Right renal cortex interstitium (tissue), 3 donors: ENCODE results near the gene CACNA1D. TPM values are rescaled to one million over a fixed set of nuclear protein-coding genes. Genes with fewer than 3 reads are reported as not detected.

Experiments
- DNase-seq, 3 donors: peaks; one replicate each; pipeline ENCODE4 v3.0.0-alpha.2; 2013; ENCODE audit warnings: low read depth in 3 of 3, low spot score in 2 of 3
- polyA plus RNA-seq, 3 donors: library from polyadenylated mRNA; unstranded; fragments of 120-200 nt; gene quantifications; one replicate each; pipeline ENCODE4 v1.2.1, GENCODE V29; 2013; ENCODE audit not compliant: insufficient read length in 3 of 3

Gene CACNA1D
- polyA plus RNA-seq, 3 donors, result 7.7 to 14.7 (median 9.1) TPM

DNA sequence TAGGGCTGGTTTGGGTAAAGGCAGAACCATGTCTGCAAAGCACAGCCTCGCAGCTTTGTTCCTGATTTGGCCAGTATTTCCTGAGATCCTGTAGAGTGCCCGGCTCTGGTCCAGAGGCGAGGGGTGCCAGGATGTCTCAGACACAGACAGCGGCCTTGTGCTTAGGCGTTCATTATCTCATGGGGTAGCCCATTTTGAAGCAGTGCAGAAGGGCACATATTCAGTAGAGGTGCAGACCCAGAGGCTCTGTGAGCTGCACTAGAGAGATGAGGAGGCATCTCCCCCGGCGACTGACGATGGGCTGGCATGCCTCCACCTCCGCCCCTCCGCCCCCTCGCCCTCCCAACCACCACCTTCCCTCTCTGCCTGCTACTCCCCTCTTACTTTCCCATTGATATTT lies 181.5 kb downstream of the CACNA1D start:
- no peak for DNase-seq

DNA sequence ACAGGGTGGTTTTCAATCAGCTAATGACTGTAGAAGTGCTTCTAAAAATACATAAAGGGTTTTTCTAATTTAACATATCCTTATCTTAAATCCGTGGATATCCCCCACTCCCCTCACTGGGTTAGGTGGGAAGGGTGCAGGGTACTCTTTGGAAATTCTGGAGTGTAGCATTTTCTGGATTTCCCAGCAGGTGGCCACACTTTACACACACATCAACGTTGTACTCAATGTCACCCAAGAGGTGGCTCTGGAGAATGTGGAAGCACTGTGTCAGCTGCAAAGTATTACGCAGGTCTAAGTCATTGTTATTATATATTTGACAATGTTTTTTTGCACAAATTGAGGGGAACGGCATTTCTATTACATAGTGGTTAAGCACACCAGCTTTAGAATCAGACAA lies 183.0 kb downstream of the CACNA1D start:
- no peak for DNase-seq

DNA sequence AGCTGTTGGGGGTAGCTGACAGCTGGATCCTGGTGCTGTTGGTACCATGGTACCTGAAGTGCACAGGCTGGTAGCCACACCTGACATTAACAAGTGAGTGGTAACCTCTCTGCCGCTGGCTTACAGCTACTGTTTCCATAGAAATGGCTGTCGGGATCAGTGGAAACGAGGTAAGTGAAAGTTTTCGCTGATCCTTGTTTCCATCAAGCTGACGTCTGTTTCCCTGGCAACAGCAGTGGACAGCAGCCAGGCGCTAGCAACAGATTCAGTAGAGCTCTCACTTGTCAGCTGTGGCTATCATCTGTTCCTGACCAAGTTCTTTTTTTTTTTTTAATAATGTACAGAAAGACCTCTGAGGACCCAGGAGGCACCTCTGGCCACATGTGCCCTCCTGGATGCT lies 185.6 kb downstream of the CACNA1D start:
- DNase-seq, result peak in 2 of 3 donors; percentile 51 to 54

DNA sequence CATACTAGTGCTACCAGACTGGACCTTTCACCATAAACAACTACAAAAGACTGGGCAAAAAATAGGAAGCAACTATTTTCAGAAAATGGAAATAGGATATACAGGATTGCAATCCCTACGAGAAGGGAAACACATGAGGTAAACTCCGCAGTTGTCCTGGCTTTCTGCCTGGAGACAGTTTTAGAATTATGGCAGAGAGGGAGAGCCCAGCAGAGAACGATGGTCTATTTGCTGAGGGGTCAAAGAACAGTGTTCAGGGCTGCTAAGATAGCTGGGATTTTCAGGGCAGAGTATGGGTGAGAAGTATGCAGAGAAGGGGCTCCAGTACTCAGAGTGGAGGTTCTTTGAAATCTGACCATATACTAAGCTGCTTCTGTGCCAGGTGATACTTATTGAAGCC lies 188.4 kb downstream of the CACNA1D start:
- DNase-seq, result no peak

DNA sequence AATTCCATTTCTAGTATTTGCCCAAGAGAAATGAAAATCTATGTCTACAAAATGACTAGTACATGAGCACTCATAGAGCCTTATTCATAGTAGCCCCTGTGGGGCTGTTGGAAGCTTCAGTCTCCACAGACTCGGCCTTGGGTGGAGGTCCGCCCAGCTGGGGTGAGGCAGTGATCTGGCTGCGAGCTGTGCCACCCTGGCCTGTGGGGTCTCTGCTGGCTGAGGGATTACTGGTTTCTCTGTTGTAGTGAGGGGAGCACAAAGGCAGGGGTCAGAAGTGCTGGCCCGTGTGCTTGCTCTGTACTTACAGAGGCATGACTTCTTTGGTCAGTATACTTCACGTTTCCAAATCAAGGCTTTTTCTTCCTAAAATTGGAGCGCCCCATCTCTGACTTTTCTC lies 193.7 kb downstream of the CACNA1D start:
- no peak for DNase-seq

DNA sequence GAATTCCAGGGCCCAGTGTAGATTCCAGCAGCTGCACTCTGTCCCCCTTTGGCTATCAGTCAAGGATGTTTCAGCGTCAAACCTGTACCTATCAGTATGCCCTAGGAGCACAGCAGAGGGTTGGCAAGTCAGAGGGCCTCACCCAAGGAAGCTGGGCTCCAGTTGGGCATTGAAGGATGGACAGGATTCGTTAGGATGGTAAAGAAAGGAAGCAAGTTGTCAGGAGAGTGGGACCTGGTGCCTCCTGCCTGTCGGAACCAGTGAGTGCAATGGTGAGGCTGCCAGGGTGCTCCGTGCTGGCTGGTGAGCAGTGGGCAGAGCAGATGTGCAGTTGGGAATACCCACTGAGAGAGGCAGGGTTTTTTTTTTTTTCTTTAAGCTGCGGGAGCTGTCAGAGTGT lies 194.6 kb downstream of the CACNA1D start:
- no peak for DNase-seq

DNA sequence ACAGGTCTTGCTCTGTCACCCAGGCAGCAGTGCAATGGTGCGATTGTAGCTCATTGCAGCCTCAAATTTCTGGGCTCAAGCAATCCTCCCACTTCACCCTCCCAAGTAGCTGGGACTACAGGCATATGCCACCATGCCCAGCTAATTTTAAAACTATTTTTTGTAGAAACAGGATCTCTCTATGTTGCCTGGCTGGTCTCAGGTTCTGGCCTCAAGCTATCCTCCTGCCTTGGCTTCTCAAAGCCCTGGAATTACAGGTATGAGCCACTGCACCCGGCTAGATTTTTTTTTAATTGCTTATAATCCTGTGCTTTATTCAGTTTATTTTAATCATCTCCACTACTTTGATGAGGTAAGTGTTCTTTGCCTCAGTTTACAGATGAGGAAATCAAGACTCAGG lies 195.3 kb downstream of the CACNA1D start:
- no peak for DNase-seq

DNA sequence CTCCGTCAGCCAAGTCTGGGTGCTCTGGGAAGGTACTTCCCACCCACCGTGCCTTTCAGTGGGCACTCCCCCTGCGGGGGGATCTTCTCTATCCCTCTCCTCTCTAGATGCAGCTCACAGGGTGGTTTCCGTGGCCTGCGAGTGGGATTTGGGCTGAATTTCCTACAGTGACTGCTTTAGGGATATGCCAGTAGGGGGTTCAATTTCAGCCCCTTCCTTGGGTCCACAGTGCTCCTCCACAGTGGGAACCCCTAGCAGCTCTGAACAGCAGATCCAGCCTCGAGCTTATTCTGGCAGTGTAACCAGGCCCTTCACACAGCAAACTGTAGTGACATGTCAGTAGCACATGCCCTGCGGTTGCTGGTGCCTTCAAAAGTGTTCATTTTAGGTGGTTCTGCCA lies 196.1 kb downstream of the CACNA1D start:
- DNase-seq, result no peak

DNA sequence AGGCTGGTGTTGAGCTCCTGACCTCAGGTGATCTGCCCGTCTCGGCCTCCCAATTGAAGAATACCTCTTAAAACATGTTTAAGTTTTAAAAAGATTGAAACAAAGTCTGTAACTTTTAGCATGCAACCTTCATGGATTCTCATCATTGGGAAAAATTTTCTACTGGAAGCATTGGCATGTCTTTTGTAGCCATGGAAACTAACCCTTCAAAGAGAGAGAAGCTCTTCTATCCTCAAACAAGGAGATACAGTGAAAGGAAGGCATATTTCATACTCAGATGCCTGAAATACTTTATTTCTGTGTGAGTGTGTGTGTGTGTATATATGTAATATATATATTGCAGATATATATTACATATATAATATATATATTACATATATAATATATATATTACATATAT lies 196.9 kb downstream of the CACNA1D start:
- DNase-seq, result no peak

DNA sequence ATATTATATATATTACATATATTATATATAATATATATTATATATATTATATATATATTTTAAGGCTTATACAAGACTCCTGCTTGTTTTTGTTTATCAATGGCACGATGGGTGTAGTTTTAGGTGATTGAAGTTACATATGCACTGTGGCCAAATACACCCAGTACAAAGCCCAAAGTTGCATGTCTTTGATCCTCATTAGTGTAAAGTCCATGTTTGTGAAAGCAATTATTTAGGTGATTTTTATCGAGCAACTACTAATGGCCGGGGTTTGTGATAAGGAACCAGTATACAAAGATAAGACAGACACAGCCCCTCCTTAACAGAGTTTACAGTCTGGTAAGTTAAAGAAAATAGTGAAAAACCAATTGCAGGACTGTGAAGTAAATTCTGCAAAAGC lies 197.5 kb downstream of the CACNA1D start:
- DNase-seq, result no peak

DNA sequence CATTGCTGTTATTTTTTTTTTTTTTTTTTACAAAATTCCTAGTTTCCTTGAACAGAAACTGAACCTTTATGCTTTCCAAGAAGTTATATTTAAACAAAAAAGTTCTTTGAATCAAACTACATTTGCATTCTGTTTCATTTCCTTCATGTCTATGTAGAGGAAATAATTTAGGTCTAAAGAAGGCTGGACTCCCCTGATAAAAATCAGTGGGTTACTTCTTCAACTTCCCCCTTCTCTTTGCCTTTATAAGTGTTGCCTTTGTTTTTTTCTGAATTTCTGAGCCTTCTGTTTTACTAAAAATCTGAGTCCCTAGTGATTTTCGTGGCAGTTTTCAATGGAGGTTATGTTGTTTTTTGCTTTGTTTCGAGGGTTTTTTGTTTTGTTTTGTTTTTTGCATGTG lies 199.0 kb downstream of the CACNA1D start:
- no peak for DNase-seq

DNA sequence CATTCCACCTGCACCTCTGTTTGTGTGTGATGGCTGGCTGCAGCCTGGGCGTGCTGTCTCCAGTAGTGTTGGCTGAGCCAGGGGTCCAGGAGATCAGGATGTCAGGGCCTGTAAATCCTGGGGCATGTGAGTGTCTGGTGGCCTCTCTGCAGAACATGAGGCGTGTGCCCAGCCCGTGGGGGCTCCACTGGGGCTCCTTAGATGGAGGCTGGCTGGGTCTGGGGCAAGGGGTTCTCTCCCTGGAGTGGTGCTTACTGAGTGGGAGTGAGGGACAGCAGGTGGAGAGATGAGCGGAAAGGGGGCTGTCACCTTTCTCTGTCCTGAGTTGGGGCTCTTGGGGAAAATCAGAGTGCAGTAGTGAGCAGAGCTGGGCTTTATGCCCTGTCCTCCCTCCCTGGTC lies 199.6 kb downstream of the CACNA1D start:
- DNase-seq, result no peak

DNA sequence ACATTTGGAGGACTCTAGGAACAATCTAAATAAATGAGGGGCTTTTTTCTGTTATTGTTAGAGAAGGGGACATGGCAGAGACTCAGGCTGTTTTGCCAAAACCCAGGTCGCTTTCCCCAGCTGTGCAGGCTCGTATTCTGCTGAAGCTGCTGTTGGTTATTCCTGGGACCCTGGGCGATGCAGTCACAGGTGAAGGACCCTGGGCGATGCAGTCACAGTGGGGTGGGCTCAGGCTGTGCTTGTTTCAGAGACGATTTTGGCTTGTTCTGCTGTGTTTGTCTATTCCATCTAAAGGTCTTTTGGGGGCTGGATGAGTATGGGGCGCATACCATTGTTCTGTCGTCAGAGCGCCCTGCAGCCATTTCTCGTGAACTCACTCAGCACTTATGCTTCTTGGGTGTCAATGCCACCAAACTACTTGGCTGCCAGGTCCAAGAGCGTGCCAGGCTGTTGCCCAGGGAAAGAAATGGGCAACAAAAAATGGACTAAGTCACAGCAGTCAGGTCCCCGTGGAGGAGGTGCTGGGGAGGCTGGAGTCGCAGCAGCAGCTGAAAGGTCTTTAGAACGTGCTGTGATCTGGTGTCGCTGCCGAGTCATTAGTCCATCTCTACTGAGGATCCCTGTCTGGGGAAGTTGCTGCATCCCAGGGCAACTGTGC lies 200.4 kb downstream of the CACNA1D start:
- no peak for DNase-seq

DNA sequence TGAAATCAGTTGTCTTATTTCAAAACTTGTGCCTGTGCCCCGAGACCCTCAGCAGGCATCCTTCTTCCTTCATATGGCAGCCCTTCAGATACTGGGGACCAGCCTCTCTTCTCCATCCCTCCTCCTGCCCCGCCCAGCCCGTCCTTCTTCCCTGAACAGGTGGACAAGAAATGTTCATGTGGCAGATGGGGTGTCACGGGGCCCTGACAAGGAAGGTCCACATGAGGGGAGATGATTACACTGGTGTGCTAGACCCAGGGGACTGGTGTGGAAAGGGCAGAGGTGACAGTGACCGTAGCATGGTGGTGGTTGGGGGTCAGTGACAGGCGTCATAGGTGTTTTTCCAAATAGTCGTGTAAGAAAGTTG lies 200.9 kb downstream of the CACNA1D start:
- no peak for DNase-seq

DNA sequence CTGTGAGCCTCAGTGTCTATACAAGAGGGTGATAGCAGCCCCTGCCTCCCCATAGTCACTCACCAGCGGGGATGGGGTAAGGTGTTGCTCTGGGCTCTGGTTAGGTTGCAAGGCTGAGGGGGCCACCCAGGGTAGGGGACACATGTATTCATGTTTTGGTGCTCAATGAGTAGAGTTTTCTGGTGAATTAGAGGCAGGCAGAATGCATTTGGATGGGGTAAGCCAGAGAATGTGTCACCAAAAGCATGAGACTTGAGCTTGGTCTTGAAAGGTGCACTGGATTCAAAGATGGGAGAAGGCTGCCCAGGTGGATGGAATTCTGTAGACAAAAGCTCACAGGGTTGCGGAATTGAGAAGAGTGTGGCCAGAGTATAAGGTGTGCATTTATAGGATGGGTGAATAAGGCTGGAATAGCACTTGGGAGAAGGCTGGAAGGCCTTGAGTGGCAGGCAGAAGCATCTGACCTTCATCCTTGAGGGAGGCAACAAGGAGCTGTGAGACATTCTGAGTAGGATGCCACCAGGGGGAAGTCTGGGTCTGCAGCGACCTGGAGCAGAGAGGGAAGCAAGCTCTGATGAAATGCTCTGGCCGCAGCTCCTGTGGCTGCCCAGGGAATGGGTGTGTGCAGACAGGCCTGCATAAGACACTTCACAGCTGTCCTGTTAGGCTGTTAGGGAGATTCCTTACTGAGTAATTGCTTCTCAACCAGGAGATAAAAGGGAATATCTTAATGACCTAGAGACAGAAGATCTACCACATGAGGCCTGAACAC lies 202.2 kb downstream of the CACNA1D start:
- DNase-seq, result no peak

DNA sequence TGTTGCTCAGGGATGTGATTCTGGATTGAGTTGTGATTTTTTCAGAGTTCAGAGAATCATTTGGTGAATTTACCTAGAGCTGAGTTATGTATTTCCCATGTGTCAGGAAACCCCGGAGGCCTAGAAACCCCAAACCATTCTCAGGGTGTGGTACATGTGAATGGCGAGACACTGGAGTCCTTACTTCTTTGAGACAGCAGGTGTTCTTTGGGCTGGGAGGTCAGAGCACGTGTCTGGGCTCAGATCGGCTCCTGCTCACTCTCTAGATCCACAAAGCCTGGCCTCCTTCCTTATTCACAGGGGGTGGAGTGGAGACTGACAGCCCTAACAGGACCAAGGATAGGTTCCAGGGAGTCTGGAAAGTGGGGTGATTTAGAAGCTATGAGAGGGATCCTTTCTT lies 206.0 kb downstream of the CACNA1D start:
- no peak for DNase-seq

DNA sequence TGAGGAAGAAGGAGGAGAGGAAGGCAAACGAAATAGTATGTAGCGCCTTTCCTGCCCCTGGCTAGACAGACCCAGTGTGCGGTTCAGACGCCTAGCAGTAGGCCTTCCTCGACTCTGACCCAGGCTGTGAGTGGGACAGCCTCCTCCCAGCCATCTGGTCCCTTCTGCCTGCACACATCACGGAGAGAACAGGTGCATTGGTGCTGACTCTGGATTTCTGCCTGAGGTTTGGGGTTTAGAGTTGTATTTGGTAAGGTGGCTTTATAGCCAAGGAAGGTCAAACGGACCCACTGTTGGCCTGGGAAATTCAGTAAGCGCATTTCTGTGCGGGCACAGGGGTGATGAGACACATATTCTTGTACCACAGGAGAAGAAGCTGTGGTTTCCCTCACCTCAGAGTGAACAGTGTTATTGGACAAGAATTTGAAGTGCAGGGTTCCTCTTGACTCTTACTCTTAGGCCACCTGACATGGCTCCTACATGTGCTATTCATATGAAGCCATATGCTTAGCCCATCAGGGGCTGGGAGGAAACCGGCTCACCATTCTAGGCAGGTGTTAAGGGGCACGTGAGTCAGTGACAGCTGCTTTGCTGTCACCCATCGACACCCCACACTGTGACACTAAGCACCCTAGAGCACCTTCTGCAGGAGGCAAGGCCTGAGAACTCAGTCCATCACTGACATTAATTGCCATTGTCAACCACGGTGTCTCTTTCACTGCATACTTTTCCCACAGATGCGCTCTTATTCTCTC lies 208.5 kb downstream of the CACNA1D start:
- DNase-seq, result no peak

DNA sequence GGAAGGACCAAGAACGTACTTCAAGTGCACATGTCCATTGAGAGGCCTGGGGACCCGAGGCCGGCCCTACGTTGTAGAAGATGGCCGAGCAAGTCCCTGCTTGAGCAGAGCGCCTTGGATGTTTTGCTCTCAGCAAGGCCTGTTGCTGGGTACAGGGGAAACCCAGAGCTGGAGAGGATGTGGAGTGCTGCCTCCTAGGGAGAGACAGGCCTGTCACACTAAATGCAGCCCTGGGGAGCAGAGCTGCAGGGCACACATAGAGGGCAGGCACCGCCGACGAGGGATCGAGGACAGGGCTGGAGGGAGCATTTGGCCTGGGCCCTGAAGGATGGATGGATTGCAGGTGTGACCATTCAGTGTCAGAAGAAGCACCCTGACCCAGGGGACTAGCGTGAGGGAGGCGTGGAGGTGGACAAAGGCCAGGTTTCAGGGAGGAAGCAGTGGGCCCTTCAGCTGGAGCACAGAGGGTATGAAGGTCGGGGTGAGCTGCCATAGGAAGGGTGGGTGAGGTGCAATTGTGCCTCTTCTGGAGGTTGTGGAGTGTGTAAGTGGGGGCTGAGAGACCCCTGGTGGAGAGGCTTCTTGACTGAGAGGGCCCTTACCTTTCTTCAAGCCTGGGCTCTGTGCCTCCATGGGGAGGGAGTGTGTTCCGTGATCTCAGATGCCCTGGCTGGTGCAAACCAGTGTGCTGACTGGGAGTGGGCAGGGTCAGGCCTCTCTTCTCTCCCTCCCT lies 209.4 kb downstream of the CACNA1D start:
- no peak for DNase-seq

DNA sequence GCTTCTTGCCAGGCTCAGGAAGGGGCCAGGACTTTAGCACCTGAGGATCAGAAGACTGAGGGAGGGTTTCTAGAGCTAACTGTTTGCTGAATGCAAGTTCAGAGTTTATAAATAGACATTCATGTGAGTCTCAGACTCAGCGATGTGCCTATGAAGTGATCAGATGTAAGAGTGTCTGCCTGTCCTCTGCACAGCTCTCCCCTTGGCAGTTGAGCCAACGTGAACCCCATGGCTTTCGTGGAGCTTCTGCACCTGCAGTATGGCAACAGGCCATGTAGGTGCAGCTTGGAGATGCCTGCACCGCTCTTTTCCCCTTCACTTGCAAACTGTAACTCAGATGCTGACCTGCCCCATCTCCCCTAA lies 209.9 kb downstream of the CACNA1D start:
- DNase-seq, result no peak

DNA sequence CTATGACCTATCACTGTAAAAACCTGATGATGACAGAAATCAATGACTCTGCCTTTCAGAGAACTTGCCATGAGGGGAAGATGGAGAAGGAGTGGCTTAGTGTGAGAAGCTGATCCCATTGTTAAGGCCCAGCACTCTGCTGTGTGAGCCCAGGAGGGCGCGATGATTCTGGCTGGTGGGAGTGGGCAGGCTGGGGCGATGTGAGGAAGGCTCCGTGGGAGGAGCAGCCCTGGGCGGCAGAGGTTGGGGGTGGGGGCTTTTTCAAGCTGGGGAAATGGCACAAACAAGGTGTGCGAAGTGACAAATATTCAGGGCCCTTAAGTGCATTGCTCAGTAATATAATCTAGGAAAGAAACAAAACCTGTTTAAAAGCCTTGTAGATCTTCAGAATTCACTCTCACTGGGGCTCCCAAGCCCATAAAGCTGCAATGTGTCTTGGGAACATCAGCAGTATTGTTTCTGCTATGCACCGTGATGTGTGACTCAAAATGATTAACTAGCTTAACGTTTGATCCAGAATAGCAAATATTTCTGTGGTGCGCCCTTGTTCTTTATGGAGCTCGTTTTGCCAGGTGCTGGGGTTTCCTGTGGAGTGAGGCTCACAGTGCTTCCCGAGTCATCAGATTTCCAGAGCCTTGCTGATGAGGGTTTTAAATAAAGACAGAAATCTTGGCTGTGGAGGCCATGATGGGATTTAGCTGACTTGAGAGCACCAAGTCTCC lies 210.8 kb downstream of the CACNA1D start:
- DNase-seq, result no peak

DNA sequence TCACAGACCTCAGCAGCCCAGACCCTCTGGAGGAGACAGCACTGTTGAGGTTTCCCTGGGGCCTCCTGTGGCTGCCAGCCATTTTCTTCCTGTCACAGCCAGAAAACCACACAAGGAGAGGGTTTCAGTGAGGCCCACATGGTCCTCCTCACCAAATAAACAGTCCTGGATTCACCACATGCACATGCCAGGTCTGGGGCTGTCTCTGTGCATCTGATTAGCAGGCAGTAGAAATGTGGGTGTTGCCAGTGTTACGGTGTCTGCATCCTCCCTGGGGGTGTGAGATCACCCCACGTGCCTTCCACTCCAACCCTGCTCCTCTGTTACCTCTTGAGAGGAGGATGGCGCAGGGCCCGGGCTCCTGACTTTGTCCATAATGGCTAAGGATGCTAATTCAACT lies 211.4 kb downstream of the CACNA1D start:
- no peak for DNase-seq
